Measurements from ENCODE around the gene SLC24A3. TPM values are rescaled to one million over a fixed set of nuclear protein-coding genes. Genes with fewer than 3 reads are reported as not detected.

SLC24A3 gene
- total and polyA plus RNA-seq, 2 of the 13 experiments (the other 11 are each of a cell fraction or from before 2014, with no cell fraction given): not detected

DNA sequence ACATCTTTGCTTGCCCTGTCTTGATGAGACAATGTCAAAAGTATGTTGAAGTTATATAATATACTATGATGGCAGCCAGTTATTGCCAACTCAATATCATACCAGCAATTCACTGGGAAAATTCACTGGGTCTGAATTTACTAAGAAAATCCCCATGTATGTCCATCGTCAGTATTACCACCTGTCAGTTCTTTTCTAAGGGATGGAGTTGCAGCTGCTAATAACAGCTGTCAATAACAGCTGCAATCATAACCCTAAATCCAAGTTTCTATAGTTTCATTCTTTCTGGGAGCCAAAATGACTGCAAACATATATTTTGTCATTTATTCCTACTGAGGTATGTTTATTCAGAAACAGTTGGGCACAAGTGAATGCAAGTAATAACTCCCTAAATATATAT lies 413.0 kb downstream of the SLC24A3 start (continued):
- TF ChIP-seq, protein P1, sequence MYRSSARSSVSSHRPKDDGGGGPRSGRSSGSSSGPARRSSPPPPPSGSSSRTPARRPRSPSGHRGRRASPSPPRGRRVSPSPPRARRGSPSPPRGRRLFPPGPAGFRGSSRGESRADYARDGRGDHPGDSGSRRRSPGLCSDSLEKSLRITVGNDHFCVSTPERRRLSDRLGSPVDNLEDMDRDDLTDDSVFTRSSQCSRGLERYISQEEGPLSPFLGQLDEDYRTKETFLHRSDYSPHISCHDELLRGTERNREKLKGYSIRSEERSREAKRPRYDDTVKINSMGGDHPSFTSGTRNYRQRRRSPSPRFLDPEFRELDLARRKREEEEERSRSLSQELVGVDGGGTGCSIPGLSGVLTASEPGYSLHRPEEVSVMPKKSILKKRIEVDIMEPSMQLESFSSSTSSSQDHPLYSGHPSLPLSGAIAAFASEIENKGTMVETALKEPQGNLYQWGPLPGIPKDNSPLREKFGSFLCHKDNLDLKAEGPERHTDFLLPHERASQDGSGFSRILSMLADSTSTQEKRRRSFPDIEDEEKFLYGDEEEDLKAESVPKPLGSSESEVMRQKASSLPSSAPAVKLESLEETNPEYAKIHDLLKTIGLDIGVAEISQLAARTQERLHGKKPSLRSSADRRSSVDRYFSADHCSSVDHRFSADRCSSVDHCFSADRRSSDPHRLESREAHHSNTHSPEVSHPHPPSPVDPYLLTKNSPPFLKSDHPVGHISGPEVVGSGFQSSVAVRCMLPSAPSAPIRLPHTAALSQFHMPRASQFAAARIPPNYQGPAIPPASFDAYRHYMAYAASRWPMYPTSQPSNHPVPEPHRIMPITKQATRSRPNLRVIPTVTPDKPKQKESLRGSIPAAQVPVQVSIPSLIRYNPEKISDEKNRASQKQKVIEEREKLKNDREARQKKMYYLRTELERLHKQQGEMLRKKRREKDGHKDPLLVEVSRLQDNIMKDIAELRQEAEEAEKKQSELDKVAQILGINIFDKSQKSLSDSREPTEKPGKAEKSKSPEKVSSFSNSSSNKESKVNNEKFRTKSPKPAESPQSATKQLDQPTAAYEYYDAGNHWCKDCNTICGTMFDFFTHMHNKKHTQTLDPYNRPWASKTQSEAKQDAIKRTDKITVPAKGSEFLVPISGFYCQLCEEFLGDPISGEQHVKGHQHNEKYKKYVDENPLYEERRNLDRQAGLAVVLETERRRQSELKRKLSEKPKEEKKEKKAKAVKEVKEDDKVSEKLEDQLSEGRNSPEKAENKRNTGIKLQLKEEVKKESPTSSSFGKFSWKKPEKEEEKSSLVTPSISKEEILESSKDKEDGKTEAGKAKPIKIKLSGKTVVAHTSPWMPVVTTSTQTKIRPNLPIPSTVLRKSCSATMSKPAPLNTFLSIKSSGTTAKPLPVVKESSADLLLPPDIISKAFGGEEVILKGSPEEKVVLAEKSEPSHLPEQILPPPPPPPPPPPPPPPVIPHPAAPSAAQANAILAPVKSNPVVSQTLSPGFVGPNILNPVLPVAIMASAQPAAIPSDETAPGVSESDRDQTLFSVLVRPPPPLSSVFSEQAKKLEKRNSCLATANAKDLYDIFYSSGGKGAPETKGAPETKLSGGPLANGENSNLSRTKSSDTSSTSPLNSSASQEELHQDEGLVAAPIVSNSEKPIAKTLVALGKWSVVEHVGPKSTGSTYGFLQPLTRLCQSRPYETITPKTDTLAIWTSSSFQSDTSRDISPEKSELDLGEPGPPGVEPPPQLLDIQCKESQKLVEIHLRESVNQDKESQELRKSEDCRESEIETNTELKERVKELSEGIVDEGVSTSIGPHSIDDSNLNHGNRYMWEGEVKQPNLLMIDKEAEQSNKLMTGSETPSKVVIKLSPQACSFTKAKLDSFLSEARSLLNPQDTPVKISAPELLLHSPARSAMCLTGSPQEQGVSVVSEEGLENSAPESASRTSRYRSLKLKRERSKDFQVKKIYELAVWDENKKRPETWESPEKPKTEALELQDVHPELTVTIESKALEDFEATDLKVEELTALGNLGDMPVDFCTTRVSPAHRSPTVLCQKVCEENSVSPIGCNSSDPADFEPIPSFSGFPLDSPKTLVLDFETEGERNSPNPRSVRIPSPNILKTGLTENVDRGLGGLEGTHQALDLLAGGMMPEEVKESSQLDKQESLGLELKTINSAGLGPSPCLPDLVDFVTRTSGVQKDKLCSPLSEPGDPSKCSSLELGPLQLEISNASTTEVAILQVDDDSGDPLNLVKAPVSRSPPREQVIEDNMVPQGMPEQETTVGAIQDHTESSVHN (CRISPR knock-in tag; IDR thresholded peaks at IDR 0.05): no peak

DNA sequence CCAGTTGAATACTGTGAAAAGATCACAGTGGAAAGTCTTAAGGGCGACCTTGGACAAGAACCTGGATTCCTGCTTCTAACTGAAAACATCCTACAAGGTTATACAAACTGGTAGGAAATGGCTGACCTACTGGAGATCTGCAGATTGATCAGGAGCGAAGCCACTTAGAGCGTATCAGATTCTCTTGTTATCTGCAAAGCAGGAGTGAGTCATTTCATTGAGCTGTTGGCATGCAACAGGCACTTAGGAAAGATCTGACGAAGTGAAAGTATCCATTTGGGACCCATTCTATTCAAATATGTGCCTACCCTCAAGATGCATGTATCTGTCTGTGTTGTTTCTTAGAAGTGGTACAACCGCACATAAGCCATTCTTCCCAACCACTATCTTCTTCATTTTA lies 414.5 kb downstream of the SLC24A3 start:
- peak; percentile 80 for TF ChIP-seq FOSL2 (CRISPR knock-in tag; IDR thresholded peaks at IDR 0.05)
- no peak for TF ChIP-seq FOXC1 (CRISPR knock-in tag; IDR thresholded peaks at IDR 0.05; ENCODE audit: borderline replicate concordance)
- Histone ChIP-seq H3K27me3 (ENCODE audit: control insufficient read depth in 1 of 2, insufficient read depth in 2 of 2, low read length in 2 of 2) (peaks cover 0 to 2% of the 10 kb centered on the region in 2 experiments; a peak in 1 of 5 replicates), H3K9ac (ENCODE audit: insufficient read depth, low read depth, low read length) (no peak overlapping the region), H3K4me1 (ENCODE audit: insufficient read depth, low read length) (peaks cover 17% of the 10 kb centered on the region), H2AFZ (ENCODE audit: low read length) (no peak overlapping the region), H3K79me2 (ENCODE audit: insufficient read depth, low read length) (no peaks in the 10 kb centered on the region), H3K4me2 (ENCODE audit: low read depth, low read length) (no peak overlapping the region), H4K20me1 (ENCODE audit: insufficient read depth, low read length) (no peaks in the 10 kb centered on the region), H3K27ac (ENCODE audit: extremely low read length, insufficient read depth, low read length) (no peak overlapping the region), H3K4me3 (replicated peaks in 1 of 3; ENCODE audit: insufficient read depth in 1 of 3, low read depth in 2 of 3, low read length in 3 of 3) (no peak overlapping the region), H3K9me3 (ENCODE audit: low read length) (peaks cover 18% of the 10 kb centered on the region), H3K36me3 (replicated peaks in 1 of 2; ENCODE audit: control insufficient read depth in 1 of 2, insufficient read depth in 2 of 2, low read length in 2 of 2) (no peaks in the 10 kb centered on the region)
- FAIRE-seq: no peak
- in situ Hi-C loops (cut with HindIII; ENCODE audit: extremely low pct_ligation_motif_present, low pct_unique_long_range_greater_than_20kb): no loop called here
- intact Hi-C loops (cut with micrococcal nuclease; ENCODE audit: unreplicated experiment): no loop called here
- POLR2A ChIA-PET: no interaction called here
- ATAC-seq: no peak
- BruUV-seq (replicated peaks): no TSS peak
- CTCF ChIA-PET (ENCODE audit: low intra/inter-chr PET ratio, low total read pairs): no interaction called here
- 37% methylated on average over 5 of the region's 5 CpGs for WGBS (ENCODE audit: low lambda C conversion rate)
- DNase-seq (ENCODE audit: low spot score): no peak
